PC-3 (cell line): ENCODE results near the gene SH3PXD2A.

Experiments
- EZH2 ChIP-seq: fragments of 300-600 bp; sonication (generic); IDR thresholded peaks from one replicate; pipeline ENCODE4 v1.6.1; 2017; ENCODE audit warnings: antibody characterized with exemption, mild to moderate bottlenecking, low read length; ENCODE audit not compliant: unreplicated experiment
- TF ChIP-seq, protein P1 (sequence below): fragments of 300-600 bp; sonication (generic); conservative IDR thresholded peaks from 2 replicates; pipeline ENCODE4 v1.5.1; 2017; ENCODE audit warnings: antibody characterized with exemption, low read depth, mild to moderate bottlenecking, low read length

DNA sequence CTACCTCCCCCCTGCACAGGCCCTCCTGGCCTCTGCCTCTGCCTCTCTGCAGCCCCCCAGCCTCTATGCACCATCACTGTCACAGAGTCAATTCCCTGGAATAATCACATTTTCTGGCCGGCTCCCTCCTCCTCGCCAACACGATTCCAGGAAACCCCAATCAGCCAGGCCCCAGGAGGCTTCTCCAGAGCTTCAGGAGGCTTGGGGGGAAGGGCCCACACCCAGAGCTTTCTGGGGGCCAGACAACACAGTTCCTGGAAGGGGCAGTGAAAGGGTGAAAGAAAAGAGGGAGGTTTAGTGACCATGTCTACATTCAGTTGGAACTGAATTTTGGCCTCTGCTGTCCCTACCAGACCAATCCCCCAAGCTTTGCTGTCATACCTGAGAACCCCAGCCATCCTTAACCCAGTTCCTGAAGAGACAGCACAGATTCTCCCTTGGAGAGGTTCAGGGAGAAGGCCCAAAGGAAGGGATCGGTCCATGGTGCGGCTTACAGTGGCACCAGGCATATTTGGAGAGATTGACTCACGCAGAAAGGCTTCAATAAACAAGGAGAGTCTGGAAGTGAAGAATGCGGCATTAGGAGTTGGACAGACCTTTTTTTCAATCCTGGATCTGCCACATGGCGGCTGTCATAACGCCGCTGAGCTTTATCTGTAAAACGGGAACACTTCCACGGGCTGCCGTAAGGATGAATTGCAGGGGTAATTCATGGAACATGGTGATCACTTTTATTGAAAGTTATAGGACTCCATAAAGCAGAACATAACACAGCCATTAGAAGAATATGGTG, 272.8 kb downstream of the SH3PXD2A start:
- TF ChIP-seq, protein P1, sequence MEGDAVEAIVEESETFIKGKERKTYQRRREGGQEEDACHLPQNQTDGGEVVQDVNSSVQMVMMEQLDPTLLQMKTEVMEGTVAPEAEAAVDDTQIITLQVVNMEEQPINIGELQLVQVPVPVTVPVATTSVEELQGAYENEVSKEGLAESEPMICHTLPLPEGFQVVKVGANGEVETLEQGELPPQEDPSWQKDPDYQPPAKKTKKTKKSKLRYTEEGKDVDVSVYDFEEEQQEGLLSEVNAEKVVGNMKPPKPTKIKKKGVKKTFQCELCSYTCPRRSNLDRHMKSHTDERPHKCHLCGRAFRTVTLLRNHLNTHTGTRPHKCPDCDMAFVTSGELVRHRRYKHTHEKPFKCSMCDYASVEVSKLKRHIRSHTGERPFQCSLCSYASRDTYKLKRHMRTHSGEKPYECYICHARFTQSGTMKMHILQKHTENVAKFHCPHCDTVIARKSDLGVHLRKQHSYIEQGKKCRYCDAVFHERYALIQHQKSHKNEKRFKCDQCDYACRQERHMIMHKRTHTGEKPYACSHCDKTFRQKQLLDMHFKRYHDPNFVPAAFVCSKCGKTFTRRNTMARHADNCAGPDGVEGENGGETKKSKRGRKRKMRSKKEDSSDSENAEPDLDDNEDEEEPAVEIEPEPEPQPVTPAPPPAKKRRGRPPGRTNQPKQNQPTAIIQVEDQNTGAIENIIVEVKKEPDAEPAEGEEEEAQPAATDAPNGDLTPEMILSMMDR, result no peak
- TF ChIP-seq EZH2, result no peak
